NT2/D1 (cell line): ENCODE measurements around the gene ZSCAN10.

Source experiments
- YY1 ChIP-seq: IDR thresholded peaks from 2 replicates; pipeline ENCODE4 v1.6.1; 2011; ENCODE audit not compliant: insufficient read length, insufficient read depth
- ZNF274 ChIP-seq: IDR thresholded peaks from 2 replicates; pipeline ENCODE4 v1.6.1; 2011; ENCODE audit warnings: mild to moderate bottlenecking, low read depth, low read length

DNA sequence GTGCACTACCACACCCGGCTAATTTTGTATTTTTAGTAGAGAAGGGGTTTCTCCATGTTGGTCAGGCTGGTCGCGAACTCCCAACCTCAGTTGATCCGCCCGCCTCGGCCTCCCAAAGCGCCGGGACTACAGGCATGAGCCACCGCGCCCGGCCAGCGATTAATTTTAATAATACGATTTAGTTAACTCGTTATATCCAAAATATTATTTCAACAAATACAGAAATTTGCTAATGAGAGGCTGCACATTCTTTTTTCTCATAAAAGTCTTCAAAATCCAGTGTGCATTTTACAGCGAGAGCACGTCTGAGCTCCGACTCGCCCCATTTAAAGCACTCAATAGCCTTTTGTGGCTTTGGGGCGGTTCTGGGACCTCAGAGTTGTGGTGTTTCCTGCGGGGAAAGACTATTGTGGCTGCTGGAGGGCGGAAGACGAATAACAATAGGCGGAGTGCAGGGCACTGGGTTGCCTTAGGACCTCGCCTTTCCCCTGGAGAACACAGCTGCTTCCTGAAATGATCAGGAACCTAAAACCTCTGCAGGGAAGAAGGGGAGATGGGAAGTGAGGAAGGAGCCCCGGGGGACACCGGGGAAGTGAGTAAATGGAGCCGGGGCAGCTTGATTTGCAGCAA lies 2.9 kb upstream of the ZSCAN10 start:
- no peak for TF ChIP-seq YY1
- no peak for TF ChIP-seq ZNF274
